Gastroesophageal sphincter (tissue), 3 donors: ENCODE measurements around the gene MCMBP.

Experiments
- EP300 ChIP-seq: sonication (generic); formaldehyde crosslinking; IDR thresholded peaks from one replicate; pipeline ENCODE4 v1.6.1; 2017; ENCODE audit warnings: antibody characterized with exemption, mild to moderate bottlenecking
- POLR2A ChIP-seq, 2 donors: fragments of 450-650 bp; IDR thresholded peaks; one replicate each; pipeline ENCODE4 v1.6.1; 2017; ENCODE audit warnings: antibody characterized with exemption in 2 of 2, mild to moderate bottlenecking in 2 of 2, moderate library complexity in 1 of 2
- TF ChIP-seq, protein P1 (sequence below), 4 experiments: fragments of 200-600 bp in 2 of 4; fragments of 450-650 bp in 2 of 4; sonication (generic) in 1 of 4; IDR thresholded peaks; one replicate each; pipeline ENCODE4 v1.5.1; 2017 to 2019; ENCODE audit warnings: antibody characterized with exemption in 4 of 4, mild to moderate bottlenecking in 2 of 4, moderate library complexity in 2 of 4

- TF ChIP-seq EP300 (no peak), POLR2A (IDR thresholded peaks at IDR 0.05) (no peak)
- TF ChIP-seq, protein P1, sequence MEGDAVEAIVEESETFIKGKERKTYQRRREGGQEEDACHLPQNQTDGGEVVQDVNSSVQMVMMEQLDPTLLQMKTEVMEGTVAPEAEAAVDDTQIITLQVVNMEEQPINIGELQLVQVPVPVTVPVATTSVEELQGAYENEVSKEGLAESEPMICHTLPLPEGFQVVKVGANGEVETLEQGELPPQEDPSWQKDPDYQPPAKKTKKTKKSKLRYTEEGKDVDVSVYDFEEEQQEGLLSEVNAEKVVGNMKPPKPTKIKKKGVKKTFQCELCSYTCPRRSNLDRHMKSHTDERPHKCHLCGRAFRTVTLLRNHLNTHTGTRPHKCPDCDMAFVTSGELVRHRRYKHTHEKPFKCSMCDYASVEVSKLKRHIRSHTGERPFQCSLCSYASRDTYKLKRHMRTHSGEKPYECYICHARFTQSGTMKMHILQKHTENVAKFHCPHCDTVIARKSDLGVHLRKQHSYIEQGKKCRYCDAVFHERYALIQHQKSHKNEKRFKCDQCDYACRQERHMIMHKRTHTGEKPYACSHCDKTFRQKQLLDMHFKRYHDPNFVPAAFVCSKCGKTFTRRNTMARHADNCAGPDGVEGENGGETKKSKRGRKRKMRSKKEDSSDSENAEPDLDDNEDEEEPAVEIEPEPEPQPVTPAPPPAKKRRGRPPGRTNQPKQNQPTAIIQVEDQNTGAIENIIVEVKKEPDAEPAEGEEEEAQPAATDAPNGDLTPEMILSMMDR (IDR thresholded peaks at IDR 0.05) = no peak
Observed at GRCh38 chr10:119831656-119832055, 41.0 kb downstream of the MCMBP start.
